HG02623 (cell line): ENCODE measurements around the gene PEBP1.
"Not testable (repeated sequence)": the region's sequence is repeated elsewhere in the genome, so short reads cannot be mapped to it uniquely, and the experiment has no call there.

Experiments used
- ATAC-seq: cut with Tn5 transposase; IDR thresholded peaks from one replicate; pipeline ENCODE4 v1.9.1; 2021; ENCODE audit warnings: moderate library complexity; ENCODE audit not compliant: unreplicated experiment

The PEBP1 gene

DNA sequence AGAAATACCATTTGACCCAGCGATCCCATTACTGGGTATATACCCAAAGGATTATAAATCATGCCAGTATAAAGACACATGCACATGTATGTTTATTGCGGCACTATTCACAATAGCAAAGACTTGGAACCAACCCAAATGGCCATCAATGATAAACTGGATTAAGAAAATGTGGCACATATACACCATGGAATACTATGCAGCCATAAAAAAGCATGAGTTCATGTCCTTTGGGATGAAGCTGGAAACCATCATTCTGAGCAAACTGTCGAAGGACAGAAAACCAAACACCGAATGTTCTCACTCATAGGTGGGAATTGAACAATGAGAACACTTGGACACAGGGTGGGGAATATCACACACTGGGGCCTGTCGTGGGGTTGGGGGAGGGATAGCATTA lies 6.5 kb upstream of the PEBP1 start:
- not testable (repeated sequence) for ATAC-seq

DNA sequence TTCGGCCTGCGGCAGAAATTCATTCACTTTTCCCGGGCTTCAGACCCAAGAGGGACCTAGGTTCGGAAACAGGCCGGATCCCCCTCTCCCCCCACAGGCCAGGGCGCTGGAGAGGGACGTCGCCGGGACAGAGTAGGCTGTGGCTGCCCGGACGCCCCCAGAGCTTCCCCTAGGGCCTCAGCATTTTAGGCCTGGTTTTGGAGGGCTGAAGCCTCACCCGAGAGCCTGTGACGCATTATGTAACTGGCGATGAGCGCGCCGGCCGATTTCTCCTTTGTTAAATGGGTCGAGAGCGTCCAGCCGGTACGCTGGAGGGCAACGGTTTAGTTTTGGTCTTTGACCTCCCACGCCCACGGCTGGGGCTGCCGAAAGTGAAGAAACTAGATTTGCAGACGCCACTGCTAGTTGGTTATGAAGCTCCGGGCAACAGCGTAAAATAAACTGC lies 657 bp downstream of the PEBP1 start:
- ATAC-seq = peak; percentile 26

DNA sequence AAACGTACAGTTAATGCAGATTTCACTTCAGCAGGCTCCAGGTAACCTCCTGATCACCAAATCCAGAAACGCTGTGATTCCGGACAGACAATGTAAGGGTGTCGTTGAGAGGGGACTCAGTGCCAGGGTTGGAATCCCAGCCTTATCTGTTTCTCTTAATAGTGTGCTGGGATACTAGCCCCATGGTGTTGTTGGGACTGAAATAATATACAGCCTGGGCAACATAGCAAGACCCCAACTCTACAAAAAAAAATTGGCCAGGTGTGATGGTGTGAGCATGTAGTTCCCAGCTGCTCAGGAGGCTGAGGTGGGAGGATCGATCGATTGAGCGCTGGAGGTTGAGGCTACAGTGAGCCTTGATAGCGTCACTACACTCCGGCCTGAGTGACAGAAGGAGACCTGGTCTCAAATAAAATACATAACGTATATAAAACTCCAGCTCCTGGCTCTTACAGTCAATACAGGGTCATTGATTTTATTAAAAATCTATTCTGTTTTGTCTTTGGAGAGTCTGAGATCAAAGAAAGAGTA lies 1.3 kb downstream of the PEBP1 start:
- no peak for ATAC-seq

DNA sequence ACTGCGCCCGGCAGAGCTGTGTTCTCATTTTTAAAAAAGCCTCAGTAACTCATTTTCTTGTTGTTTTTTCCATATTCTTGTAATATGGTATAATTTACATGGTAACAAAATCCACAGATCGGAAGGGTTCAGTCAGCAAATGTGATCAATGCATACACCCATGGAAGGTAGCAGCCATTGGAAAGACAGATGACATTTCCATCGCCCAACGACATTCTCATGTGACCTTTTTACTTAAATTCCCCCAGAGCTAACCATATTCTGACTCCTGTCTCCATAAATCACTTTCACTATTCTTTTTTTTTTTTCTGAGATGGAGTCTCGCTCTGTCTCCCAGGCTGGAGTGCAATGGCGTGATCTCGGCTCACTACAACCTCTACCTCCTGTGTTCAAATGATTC lies 4.9 kb downstream of the PEBP1 start:
- no peak for ATAC-seq

DNA sequence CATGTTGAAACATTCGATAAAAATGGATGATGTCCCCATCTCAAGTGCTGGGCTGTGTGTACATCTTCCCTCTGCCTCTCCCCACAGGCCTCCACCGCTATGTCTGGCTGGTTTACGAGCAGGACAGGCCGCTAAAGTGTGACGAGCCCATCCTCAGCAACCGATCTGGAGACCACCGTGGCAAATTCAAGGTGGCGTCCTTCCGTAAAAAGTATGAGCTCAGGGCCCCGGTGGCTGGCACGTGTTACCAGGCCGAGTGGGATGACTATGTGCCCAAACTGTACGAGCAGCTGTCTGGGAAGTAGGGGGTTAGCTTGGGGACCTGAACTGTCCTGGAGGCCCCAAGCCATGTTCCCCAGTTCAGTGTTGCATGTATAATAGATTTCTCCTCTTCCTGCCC lies 8.6 kb downstream of the PEBP1 start:
- no peak for ATAC-seq

DNA sequence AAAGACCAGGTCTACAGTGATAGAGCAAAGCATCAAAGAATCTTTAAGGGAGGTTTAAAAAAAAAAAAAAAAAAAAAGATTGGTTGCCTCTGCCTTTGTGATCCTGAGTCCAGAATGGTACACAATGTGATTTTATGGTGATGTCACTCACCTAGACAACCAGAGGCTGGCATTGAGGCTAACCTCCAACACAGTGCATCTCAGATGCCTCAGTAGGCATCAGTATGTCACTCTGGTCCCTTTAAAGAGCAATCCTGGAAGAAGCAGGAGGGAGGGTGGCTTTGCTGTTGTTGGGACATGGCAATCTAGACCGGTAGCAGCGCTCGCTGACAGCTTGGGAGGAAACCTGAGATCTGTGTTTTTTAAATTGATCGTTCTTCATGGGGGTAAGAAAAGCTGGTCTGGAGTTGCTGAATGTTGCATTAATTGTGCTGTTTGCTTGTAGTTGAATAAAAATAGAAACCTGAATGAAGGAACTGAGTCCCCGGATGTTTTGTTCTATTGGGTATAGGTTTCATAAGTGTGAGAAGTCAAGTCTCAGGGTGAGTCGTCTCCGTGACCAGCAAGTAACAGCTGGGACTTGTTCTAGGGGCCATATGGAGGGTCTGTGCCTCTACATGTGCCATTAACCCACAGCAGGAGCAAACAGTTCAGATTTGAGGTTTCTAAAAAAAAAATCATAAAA lies 9.3 kb downstream of the PEBP1 start:
- ATAC-seq = no peak

DNA sequence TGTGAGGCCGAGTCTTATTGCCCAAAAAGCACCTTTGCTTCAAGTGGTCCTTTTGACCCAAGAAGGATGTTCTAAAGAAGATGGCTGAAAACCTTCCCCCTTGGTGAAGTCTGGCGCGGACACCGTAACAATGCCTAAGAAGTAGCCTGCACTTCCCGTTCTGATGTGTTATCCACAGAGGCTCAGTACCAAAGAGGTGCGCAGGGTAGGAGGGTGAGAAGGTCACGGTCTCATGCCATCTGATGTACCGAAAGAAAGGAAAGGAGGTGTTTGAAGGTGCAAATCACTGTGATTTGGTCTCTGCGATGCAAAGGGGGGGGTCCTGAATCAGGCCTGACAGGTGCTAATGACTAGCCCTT lies 9.9 kb downstream of the PEBP1 start:
- no peak for ATAC-seq

DNA sequence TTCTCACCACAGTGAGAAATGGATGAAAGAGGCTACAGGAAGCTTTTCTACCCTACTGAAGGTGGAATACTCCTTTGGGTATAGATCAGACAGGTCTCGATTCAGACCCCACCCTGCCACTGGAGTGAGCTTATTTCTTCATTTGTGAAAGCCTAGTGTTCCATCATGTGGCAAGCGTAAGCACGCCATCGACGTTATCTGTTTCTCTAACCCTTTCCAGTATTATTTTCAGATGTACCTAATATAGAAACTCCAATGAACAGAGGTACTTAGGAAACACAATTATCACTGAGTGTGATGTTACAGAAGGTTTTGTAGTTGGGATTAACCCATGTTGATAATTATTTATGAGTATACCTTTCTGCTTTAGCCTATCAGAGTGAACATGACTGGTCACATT lies 12.4 kb downstream of the PEBP1 start:
- ATAC-seq = no peak

DNA sequence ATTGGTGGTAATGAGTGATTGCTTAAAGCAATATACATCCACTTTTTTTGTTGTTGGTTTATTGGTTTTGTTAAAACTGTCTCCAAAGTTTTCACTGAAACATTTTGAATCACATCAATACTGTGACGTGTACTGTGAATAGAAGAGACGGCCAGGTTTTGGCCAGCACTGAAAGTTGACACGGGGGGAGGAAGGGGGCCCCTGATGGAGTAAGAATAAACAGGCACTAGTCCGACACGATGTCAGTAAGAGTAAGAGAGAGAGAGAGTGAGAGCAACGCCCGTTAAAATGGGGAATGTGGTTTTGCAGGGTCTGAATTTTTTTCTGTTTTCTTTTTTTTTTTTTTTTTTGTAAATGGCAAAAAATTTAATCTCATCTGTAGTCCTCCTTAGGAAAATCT lies 14.7 kb downstream of the PEBP1 start:
- no peak for ATAC-seq

DNA sequence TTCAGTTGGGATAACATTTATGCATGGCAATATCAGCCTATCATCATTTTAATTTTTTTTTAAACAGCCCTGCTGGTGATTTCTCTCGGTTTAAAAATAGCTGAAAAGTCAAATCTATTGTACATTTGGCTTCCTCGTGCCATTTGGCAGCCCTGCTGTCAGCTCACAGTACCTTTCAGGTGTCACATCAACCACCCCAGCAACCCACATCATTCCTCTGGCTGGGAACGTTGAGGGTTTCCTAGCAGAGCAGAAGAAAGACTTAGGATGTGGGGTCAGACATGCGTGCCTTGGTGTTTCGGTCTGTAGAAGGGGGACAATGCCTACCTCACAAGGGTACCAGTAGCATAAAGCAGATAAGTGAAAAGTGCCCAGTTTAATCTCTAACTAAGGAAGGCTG lies 15.8 kb downstream of the PEBP1 start:
- ATAC-seq = no peak

DNA sequence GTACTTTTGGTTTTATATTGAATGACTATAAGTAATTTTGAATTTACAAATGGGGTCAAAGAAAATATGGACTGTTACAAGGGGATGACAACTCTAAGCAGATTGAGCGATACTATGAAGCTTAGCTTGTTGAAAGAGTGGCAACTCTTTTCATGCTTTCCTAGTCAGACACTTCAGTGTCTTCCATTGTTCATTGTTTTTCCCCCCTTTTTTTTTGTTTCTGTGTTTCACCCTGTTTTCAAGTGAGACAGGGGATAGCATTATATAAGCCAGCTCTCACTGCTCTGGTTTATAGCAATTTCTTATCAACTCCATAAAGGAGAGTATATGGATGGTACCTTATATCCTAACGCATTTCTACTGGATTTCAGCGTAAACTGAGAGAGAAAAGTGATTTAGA lies 24.6 kb downstream of the PEBP1 start:
- no peak for ATAC-seq

DNA sequence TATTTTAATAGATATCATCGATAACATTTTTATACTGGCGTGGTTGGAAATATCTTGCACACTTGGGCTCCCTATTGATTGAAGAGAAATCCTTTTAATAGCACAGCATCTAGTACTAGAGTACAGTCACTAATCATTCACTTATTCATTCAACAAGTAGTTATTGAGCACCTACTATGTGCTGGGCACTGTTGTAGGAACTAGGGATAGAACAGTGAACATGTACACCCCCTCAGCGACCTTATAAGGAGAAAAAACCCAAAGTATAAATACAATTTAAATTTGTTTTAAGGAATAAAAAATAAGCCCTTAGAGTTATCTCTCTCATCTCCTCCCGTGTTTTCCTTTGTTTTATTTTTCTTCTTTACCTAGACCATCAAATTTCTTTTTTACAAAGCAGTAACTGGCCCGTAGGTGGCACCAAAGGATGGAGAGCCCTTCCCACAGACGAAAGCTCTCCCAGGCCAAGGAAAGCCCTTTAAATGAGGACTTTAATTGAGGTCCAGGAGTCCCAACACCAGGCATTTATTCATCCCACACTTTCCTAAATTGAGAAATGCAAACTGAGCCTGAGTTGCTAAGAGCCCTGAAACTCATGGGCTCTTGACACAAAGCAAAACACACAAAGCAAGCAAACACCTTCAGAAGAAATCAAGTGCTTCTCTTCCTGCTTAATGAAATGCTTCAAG lies 29.0 kb downstream of the PEBP1 start:
- ATAC-seq = no peak

DNA sequence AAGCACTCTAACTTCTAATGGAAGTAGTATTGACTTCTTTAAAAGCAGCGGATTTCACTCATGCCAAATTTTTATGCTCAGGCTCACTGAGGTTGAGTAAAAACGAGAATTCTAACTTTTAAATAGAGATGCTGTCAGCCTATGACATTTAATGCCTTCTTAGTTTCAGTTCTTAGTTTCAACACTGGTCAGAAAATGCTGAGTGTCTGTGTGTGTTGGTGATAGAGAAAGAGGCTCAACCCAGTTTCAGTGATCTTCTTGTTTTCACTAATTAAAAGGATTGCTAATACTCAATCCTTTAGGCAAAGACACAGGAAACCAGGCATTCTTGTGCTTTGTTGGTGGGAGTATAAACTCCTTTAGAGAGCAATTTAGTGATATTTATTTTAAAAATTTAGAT lies 31.0 kb downstream of the PEBP1 start:
- peak; percentile 98 for ATAC-seq

DNA sequence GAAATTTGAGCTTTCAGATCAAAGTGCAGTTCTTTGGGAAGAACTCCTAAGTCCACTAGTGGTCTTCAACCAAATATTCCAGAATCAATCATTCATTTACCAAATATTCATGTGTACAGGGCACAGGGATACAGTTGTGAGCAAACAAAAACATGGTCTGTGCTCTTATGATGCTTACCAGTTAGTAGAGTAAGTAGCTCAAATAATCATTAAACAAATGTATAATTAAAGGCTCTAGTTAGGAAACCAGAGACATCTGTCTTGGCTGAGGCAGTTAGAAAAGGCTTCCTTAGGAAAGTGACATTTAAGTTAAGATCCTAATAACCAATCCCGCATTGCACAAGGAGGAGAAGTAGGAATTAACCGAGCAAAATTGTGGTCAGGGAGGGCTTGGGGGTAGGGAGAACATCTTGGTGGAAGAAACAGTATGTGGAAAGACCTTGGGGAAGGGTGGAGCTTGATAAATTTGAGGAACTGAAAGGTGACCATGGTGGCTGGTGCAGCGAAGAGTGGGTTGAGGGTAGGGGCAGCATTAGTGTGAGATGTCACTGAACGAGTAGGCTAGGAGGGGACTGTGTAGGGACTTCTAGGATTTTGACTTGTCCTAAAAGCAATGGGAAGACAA lies 40.0 kb downstream of the PEBP1 start:
- ATAC-seq = no peak

DNA sequence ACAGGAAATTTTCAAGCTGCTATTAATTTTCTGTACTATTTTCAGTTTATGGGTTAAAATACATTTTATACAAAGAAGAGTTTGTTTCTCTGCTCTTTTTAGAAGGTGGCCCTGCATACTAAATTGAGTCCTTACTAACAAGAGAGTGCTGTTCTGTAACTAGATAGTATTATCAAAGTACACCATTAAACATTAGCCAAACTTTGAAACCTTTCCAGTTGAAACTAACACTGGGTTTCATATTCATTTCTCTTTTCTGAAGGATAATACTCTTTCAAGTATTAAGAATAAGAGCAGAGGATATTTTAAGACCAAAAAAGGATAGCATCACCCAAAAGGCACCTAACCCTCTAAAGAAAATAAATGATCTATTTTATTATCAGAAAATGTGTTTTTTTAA lies 47.2 kb downstream of the PEBP1 start:
- ATAC-seq = no peak

DNA sequence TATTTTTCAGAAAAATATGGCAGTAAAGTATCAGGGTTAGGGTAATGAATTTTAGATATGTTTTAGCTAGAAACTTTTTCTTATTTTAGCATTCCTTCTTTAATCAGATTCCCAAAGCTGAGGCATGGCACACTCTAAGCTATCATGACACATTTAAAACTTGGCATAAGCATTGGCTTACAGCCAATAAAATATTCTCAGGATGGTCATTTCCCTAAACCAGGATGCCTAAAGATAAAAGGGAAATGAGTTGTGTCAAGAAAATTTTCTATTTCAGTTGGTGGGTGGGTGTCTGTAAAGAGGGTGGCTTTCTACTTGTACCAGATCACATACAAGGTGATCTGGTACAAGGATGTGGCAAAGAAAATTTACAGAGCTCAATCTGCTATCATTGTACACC lies 47.8 kb downstream of the PEBP1 start:
- no peak for ATAC-seq

DNA sequence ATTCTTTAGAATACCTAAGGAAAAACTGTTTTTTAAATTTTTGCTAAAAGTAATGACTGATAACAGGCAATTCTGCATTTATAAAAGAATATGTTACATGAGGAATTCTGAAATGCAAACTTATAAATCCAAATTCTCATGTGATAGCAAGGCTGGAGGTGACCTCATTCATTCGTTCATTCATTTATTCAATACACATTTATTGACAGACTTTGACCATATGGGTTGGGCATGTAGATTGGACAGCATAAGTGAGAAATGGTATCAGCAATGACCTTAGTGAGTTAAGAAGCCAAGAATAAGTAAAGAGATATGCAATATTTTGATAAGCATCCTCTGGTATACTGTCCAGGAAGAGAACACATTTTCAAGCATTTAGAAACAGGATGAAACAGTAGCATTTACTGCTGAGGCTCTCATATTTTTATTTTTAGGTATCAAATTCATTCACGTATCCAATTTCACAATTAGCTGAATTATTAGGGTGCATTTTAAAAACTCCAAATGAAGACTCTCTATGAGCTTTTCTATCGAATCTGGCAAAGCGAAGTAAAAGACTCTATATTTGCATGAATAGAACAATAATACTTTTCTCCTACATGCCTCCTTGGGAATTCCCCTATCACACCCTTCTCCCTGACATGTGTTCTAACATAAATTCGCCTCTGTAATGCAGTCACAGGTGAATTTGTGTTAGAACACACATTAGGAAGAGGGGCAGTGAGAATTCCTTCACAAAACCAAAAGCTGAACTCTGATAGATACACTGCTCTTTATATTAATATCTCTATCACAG lies 49.9 kb downstream of the PEBP1 start:
- no peak for ATAC-seq

DNA sequence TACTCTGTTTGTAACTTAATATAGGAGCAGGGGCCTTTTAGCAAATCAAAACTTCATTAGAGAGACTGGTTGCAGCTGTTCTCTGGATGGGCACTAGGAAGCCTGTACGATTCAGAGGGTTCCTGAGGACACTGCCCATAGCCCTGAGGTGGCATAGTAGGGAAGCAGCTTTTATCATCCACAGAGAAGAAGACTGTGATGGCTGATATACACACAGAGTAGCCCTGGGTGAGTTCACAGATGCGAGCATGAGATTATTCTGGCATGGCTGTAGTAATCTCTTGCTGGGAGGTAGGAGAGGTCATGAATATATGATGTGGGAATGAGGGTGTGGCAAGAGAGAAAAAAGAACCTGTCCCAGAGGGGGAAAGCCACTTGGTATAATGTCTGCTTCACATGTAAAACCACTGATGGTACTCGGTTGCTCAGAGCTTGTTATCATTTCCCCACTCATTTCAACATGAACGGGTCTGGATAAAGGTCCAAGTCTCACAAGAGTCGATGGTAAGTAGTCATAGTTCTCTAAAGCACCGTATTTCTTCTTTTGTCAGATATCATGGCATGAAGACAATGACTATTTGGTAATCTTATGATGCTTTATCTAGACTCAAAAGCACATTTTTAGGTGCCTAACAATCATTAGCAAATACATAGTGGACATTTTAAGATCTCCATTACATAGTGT lies 52.0 kb downstream of the PEBP1 start:
- no peak for ATAC-seq

DNA sequence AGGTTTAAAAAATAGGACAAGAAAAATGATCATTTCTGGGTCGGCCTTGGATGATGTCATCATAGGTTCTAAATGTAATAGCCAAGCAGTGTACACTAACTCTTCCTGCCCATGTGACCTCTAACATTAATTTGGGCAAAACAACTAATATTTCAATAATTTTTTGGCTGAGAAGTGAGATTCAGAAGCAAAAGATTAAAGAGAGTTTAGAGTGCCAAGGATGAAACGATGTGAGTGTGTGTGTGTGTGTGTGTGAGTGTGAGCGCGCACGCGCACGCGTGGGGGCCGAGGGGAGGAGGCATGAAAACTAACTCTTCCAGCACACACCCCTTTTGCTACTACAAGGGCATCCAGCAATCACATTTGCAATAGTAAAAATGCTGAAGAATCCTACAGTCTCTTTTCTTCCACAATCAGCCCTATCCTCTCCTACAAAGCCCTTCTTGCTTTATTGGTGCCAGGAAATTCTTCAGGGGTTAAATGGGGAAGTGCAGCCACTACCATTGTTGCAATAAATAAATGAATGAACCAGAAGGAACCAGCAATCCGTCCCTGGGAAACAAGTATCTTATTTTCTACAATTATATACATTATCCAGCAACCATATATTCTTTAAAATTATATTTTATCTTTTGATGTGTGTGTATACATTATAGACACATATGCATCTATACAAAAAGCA lies 52.9 kb downstream of the PEBP1 start:
- ATAC-seq = no peak

DNA sequence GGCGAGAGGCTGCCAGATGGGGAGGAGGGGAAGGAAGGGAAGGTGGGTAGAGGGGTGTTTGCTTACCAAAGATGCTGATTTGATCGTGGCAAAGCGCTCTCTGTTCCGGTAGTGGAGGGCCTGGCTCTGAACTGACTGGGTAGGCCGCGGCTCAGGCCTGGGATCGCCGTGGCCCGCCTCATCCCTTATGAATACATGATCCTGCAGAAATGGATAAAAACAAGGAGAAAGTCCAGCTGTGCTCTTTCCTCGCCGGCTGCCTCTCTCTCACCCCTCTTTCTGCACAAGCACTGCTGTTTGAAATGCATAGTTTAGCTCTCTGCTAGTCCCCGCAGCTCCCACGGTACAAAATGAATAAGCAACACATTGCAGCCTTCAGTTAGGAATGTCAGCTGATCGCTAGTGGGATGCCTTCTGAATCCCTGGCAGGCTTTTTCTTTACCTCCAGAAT lies 53.8 kb downstream of the PEBP1 start:
- no peak for ATAC-seq
